Neuron (in vitro differentiated cells): ENCODE measurements around the gene LRRTM4.
"Not testable (repeated sequence)": the region's sequence is repeated elsewhere in the genome, so short reads cannot be mapped to it uniquely, and the experiment has no call there.

Source experiments
- H2AFZ ChIP-seq: one replicate; pipeline ENCODE4 v1.6.1; 2013; ENCODE audit warnings: low read depth, mild to moderate bottlenecking, inconsistent platforms, low read length, moderate library complexity
- H3K27me3 ChIP-seq: one replicate; pipeline ENCODE4 v1.6.1; 2013; ENCODE audit warnings: low read length; ENCODE audit not compliant: insufficient read depth
- H3K36me3 ChIP-seq: one replicate; pipeline ENCODE4 v1.6.1; 2013; ENCODE audit warnings: low read length; ENCODE audit not compliant: insufficient read depth
- H3K4me1 ChIP-seq: one replicate; pipeline ENCODE4 v1.6.1; 2013; ENCODE audit warnings: low read length; ENCODE audit not compliant: insufficient read depth
- H3K4me3 ChIP-seq: 2 replicates; pipeline ENCODE4 v1.5.1; 2013; ENCODE audit warnings: mild to moderate bottlenecking, low read length, moderate library complexity
- H3K9me3 ChIP-seq: one replicate; pipeline ENCODE4 v1.6.1; 2013; ENCODE audit warnings: low read length

LRRTM4 gene

GRCh38 chr2:77175266-77175780 lies 346.9 kb downstream of the LRRTM4 start:
- H3K27me3 ChIP-seq, result not testable (repeated sequence)

GRCh38 chr2:77169426-77169825 lies 352.8 kb downstream of the LRRTM4 start:
- H3K36me3 ChIP-seq, result no peaks in the 10 kb centered on the region
- H2AFZ ChIP-seq, result no peak overlapping the region
- no peaks in the 10 kb centered on the region for H3K4me1 ChIP-seq
- H3K4me3 ChIP-seq, result no peak overlapping the region
- H3K9me3 ChIP-seq, result no peaks in the 10 kb centered on the region
- H3K27me3 ChIP-seq, result no peaks in the 10 kb centered on the region

More at GRCh38 chr2:77175266-77175780, 346.9 kb downstream of the LRRTM4 start:
- H3K36me3 ChIP-seq, H3K4me3 ChIP-seq, H3K9me3 ChIP-seq, H2AFZ ChIP-seq, H3K4me1 ChIP-seq: not testable (repeated sequence)

GRCh38 chr2:77164021-77164420 lies 358.2 kb downstream of the LRRTM4 start:
- H2AFZ ChIP-seq, H3K4me3 ChIP-seq, H3K27me3 ChIP-seq, H3K36me3 ChIP-seq, H3K9me3 ChIP-seq, H3K4me1 ChIP-seq: not testable (repeated sequence)

GRCh38 chr2:77161009-77161408 lies 361.2 kb downstream of the LRRTM4 start:
- H3K9me3 ChIP-seq, result no peaks in the 10 kb centered on the region
- no peaks in the 10 kb centered on the region for H3K4me1 ChIP-seq
- no peak overlapping the region for H3K4me3 ChIP-seq
- no peak overlapping the region for H2AFZ ChIP-seq
- H3K36me3 ChIP-seq, result no peaks in the 10 kb centered on the region
- no peaks in the 10 kb centered on the region for H3K27me3 ChIP-seq

GRCh38 chr2:77156599-77156998 lies 365.6 kb downstream of the LRRTM4 start:
- H3K4me1 ChIP-seq, result no peaks in the 10 kb centered on the region
- no peak overlapping the region for H3K4me3 ChIP-seq
- no peaks in the 10 kb centered on the region for H3K36me3 ChIP-seq
- H3K9me3 ChIP-seq, result no peaks in the 10 kb centered on the region
- H2AFZ ChIP-seq, result no peak overlapping the region
- no peaks in the 10 kb centered on the region for H3K27me3 ChIP-seq

- H3K27me3 ChIP-seq, result no peaks in the 10 kb centered on the region
- H2AFZ ChIP-seq, result no peak overlapping the region
- H3K4me1 ChIP-seq, result no peaks in the 10 kb centered on the region
- H3K9me3 ChIP-seq, result no peaks in the 10 kb centered on the region
- no peaks in the 10 kb centered on the region for H3K36me3 ChIP-seq
- H3K4me3 ChIP-seq, result no peak overlapping the region
Observed at GRCh38 chr2:77155511-77155910, 366.7 kb downstream of the LRRTM4 start.

GRCh38 chr2:77149565-77149964 lies 372.6 kb downstream of the LRRTM4 start:
- H3K36me3 ChIP-seq, result no peaks in the 10 kb centered on the region
- no peaks in the 10 kb centered on the region for H3K4me1 ChIP-seq
- no peak overlapping the region for H2AFZ ChIP-seq
- H3K4me3 ChIP-seq, result no peak overlapping the region
- no peaks in the 10 kb centered on the region for H3K27me3 ChIP-seq
- no peaks in the 10 kb centered on the region for H3K9me3 ChIP-seq

GRCh38 chr2:77147153-77147552 lies 375.0 kb downstream of the LRRTM4 start:
- Histone ChIP-seq H2AFZ (no peak overlapping the region), H3K4me3 (no peak overlapping the region), H3K4me1 (peaks cover 2% of the 10 kb centered on the region), H3K36me3 (no peaks in the 10 kb centered on the region), H3K27me3 (no peaks in the 10 kb centered on the region), H3K9me3 (no peaks in the 10 kb centered on the region)

- H3K4me1 ChIP-seq, result peaks cover 4% of the 10 kb centered on the region
- no peaks in the 10 kb centered on the region for H3K9me3 ChIP-seq
- no peaks in the 10 kb centered on the region for H3K27me3 ChIP-seq
- H3K36me3 ChIP-seq, result no peaks in the 10 kb centered on the region
- H2AFZ ChIP-seq, result no peak overlapping the region
- no peak overlapping the region for H3K4me3 ChIP-seq
Observed at GRCh38 chr2:77144772-77145171, 377.4 kb downstream of the LRRTM4 start.

- H3K27me3 ChIP-seq, result no peaks in the 10 kb centered on the region
- no peaks in the 10 kb centered on the region for H3K9me3 ChIP-seq
- H3K36me3 ChIP-seq, result no peaks in the 10 kb centered on the region
- no peak overlapping the region for H3K4me3 ChIP-seq
- no peak overlapping the region for H2AFZ ChIP-seq
- peaks cover 4% of the 10 kb centered on the region for H3K4me1 ChIP-seq
Observed at GRCh38 chr2:77142141-77142540, 380.0 kb downstream of the LRRTM4 start.

GRCh38 chr2:77128479-77128878 lies 393.7 kb downstream of the LRRTM4 start:
- not testable (repeated sequence) for H3K9me3 ChIP-seq, H3K4me1 ChIP-seq, H3K27me3 ChIP-seq

GRCh38 chr2:77127345-77127744 lies 394.8 kb downstream of the LRRTM4 start:
- no peaks in the 10 kb centered on the region for H3K4me1 ChIP-seq
- no peaks in the 10 kb centered on the region for H3K9me3 ChIP-seq
- H3K36me3 ChIP-seq, result no peaks in the 10 kb centered on the region
- H3K4me3 ChIP-seq, result no peak overlapping the region
- no peak overlapping the region for H2AFZ ChIP-seq
- no peaks in the 10 kb centered on the region for H3K27me3 ChIP-seq

More at GRCh38 chr2:77128479-77128878, 393.7 kb downstream of the LRRTM4 start:
- not testable (repeated sequence) for H2AFZ ChIP-seq, H3K36me3 ChIP-seq, H3K4me3 ChIP-seq

- no peaks in the 10 kb centered on the region for H3K4me1 ChIP-seq
- no peak overlapping the region for H2AFZ ChIP-seq
- no peaks in the 10 kb centered on the region for H3K9me3 ChIP-seq
- H3K36me3 ChIP-seq, result no peaks in the 10 kb centered on the region
- no peak overlapping the region for H3K4me3 ChIP-seq
- H3K27me3 ChIP-seq, result no peaks in the 10 kb centered on the region
Observed at GRCh38 chr2:77121518-77121917, 400.7 kb downstream of the LRRTM4 start.

GRCh38 chr2:77119333-77119732 lies 402.8 kb downstream of the LRRTM4 start:
- no peaks in the 10 kb centered on the region for H3K9me3 ChIP-seq
- no peaks in the 10 kb centered on the region for H3K36me3 ChIP-seq
- H3K27me3 ChIP-seq, result no peaks in the 10 kb centered on the region
- no peaks in the 10 kb centered on the region for H3K4me1 ChIP-seq
- H2AFZ ChIP-seq, result no peak overlapping the region
- H3K4me3 ChIP-seq, result no peak overlapping the region
